ENCODE data around the gene WDR36. TPM values are rescaled to one million over a fixed set of nuclear protein-coding genes. Genes with fewer than 3 reads are reported as not detected.

Gene WDR36
- total and polyA plus RNA-seq, 9 of the 15 experiments (the other 6 are each of a cell fraction or from before 2014, with no cell fraction given), result 25.7 to 68.0 (median 41.5) TPM

DNA sequence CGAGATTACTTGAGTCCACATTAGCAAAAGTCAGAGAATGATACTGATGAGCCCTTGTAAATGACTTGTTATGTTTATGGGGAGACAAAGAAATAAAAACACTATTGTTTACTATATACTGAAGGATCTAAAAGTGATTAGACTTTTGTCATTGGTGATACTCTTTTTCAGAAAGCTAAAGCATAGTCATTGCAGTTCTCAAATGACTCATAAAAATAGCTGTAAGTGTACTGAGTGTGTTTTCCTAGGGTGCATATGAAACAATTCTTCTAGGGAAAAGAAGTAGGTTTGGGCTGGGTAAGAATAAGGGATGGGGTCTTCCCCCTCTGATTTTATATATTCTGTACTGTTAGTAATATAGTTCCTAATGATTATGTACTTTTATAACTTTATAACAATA, 32.6 kb downstream of the WDR36 start:
- ChIA-PET POLR2A (no interaction called here), CTCF (ENCODE audit: low intra/inter-chr PET ratio) (no interaction called here)
- no peaks in the 10 kb centered on the region for H3K4me1 ChIP-seq (replicated peaks in 1 of 2; ENCODE audit: control insufficient read depth in 2 of 2, insufficient read depth in 2 of 2, low read length in 2 of 2)
- H3K9me3 ChIP-seq (replicated peaks; ENCODE audit: control insufficient read depth, insufficient read depth, low read depth, low read length), result no peaks in the 10 kb centered on the region
- H3K27me3 ChIP-seq (ENCODE audit: control insufficient read depth in 2 of 2, insufficient read depth in 2 of 2, low read length in 2 of 2), result no peaks in the 10 kb centered on the region
- TF ChIP-seq CREBBP (IDR thresholded peaks at IDR 0.05; ENCODE audit: low read depth, low read length), result no peak
- TF ChIP-seq KLF1 (tag; IDR thresholded peaks at IDR 0.05), result no peak
- TF ChIP-seq RBM25 (IDR thresholded peaks at IDR 0.05; ENCODE audit: low read depth, low read length, severe bottlenecking), result no peak
- no peak for TF ChIP-seq ZNF274 (IDR thresholded peaks at IDR 0.05; ENCODE audit: borderline replicate concordance, low read depth, low read length)
- TF ChIP-seq, protein P1, sequence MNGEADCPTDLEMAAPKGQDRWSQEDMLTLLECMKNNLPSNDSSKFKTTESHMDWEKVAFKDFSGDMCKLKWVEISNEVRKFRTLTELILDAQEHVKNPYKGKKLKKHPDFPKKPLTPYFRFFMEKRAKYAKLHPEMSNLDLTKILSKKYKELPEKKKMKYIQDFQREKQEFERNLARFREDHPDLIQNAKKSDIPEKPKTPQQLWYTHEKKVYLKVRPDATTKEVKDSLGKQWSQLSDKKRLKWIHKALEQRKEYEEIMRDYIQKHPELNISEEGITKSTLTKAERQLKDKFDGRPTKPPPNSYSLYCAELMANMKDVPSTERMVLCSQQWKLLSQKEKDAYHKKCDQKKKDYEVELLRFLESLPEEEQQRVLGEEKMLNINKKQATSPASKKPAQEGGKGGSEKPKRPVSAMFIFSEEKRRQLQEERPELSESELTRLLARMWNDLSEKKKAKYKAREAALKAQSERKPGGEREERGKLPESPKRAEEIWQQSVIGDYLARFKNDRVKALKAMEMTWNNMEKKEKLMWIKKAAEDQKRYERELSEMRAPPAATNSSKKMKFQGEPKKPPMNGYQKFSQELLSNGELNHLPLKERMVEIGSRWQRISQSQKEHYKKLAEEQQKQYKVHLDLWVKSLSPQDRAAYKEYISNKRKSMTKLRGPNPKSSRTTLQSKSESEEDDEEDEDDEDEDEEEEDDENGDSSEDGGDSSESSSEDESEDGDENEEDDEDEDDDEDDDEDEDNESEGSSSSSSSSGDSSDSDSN (IDR thresholded peaks at IDR 0.05; ENCODE audit: borderline replicate concordance in 1 of 2, low read depth in 2 of 2, low read length in 2 of 2), result no peak
- no peak for TF ChIP-seq HCFC1 (IDR thresholded peaks at IDR 0.05; ENCODE audit: low read depth, low read length)
- TF ChIP-seq ZBTB12 (CRISPR knock-in tag; IDR thresholded peaks at IDR 0.05), result no peak
- in situ Hi-C loops (cut with MboI), result loop anchor here (25.0 kb wide), 1 partner anchor 387 kb away; the partner anchor contains the start of genes SLC25A46 and TMEM232
- no peak overlapping the region for H3K27ac ChIP-seq (ENCODE audit: extremely low read depth, low read depth, low read length)
- no peaks in the 10 kb centered on the region for H3K9me1 ChIP-seq (ENCODE audit: control insufficient read depth, insufficient read depth, low read length)
- H3K79me2 ChIP-seq (ENCODE audit: control insufficient read depth, insufficient read depth, low read length), result no peaks in the 10 kb centered on the region
- DNase-seq (ENCODE audit: extremely low read depth in 1 of 4, low spot score in 3 of 4), result no peak
- no peak overlapping the region for H2AFZ ChIP-seq (ENCODE audit: low read depth, low read length)
- 85% methylated on average over 1 of the region's 1 CpG for WGBS (ENCODE audit: insufficient coverage, low coverage, missing lambda C conversion rate)
- no peak overlapping the region for H3K4me3 ChIP-seq
- H4K20me1 ChIP-seq (replicated peaks; ENCODE audit: control insufficient read depth, insufficient read depth, low read length), result no peaks in the 10 kb centered on the region
- no peak for FAIRE-seq
- ATAC-seq, result no peak
- H3K4me2 ChIP-seq (ENCODE audit: insufficient read depth, low read length), result no peak overlapping the region
- peaks cover 76% of the 10 kb centered on the region for H3K36me3 ChIP-seq (ENCODE audit: control insufficient read depth, insufficient read depth, low read length)
- H3K9ac ChIP-seq (ENCODE audit: insufficient read depth in 1 of 2, low read depth in 2 of 2, low read length in 2 of 2), result no peak overlapping the region
- no TSS peak for BruUV-seq (replicated peaks)
- intact Hi-C loops (cut with micrococcal nuclease), result loop anchor here (2.0 kb wide), 1 partner anchor 18 kb away; no protein-coding TSS in a partner anchor
